ENCODE results near the gene CCND1. TPM values are rescaled to one million over a fixed set of nuclear protein-coding genes. Genes with fewer than 3 reads are reported as not detected.

Gene CCND1
- total RNA-seq, 3 donors from 2014 or later (not counting 1 experiment from before 2014, with no cell fraction given): 1.4 to 2.3 (median 2.3) TPM

- Mint-ChIP-seq H3K36me3 (no peaks in the 10 kb centered on the region), H3K9me3 (no peaks in the 10 kb centered on the region), H3K4me3 (peak overlapping the region; percentile 80), H3K4me1 (peaks cover 9 to 21% of the 10 kb centered on the region in 2 donors), H3K27me3 (ENCODE audit: low read depth in 2 of 2) (peaks cover 19 to 26% of the 10 kb centered on the region in 2 donors), H3K27ac (peak overlapping the region in 1 of 2 donors; percentile 42)
- Histone ChIP-seq H3K4me3 (ENCODE audit: low read length) (peak overlapping the region; percentile 71), H3K4me1 (ENCODE audit: control insufficient read depth, insufficient read depth, low read length) (peaks cover 40% of the 10 kb centered on the region), H3K27me3 (ENCODE audit: control insufficient read depth, insufficient read depth, low read length) (peaks cover 31% of the 10 kb centered on the region), H3K9me3 (ENCODE audit: control insufficient read depth, insufficient read depth, low read length) (no peaks in the 10 kb centered on the region), H3K36me3 (ENCODE audit: control insufficient read depth, insufficient read depth, low read length) (no peaks in the 10 kb centered on the region), H3K27ac (ENCODE audit: low read length) (no peak overlapping the region)
- DNase-seq: peak; percentile 82 to 89
- peak; percentile 96 for TF ChIP-seq CTCF (IDR thresholded peaks at IDR 0.05)
- under 1% methylated on average over 81 of the region's 81 CpGs for WGBS (ENCODE audit: insufficient coverage)
- intact Hi-C loops (cut with micrococcal nuclease): loop anchor here (1.0 to 2.0 kb wide), 3 partner anchors 32 to 351 kb away; partner anchors contain the start of gene LTO1
- ATAC-seq: peak; percentile 79 to 88 (median 87)
These were observed 2.1 kb downstream of the CCND1 start for GRCh38 chr11:69642913-69643632.

GRCh38 chr11:69643646-69644045 lies 2.7 kb downstream of the CCND1 start:
- no peak overlapping the region for H3K27ac ChIP-seq (ENCODE audit: low read length)
- intact Hi-C loops (cut with micrococcal nuclease): loop anchor here (1.0 to 2.0 kb wide), 3 partner anchors 31 to 351 kb away; partner anchors contain the start of gene LTO1
- peak; percentile 28 for TF ChIP-seq CTCF (IDR thresholded peaks at IDR 0.05)
- H3K27ac Mint-ChIP-seq: peak overlapping the region in 1 of 2 donors; percentile 42
- no peak for DNase-seq
- H3K4me3 Mint-ChIP-seq: peak overlapping the region; percentile 80
- H3K4me3 ChIP-seq (ENCODE audit: low read length): no peak overlapping the region
- peaks cover 9 to 16% of the 10 kb centered on the region in 2 donors for H3K4me1 Mint-ChIP-seq
- H3K27me3 Mint-ChIP-seq (ENCODE audit: low read depth in 2 of 2): peaks cover 13 to 21% of the 10 kb centered on the region in 2 donors
- H3K36me3 ChIP-seq (ENCODE audit: control insufficient read depth, insufficient read depth, low read length): no peaks in the 10 kb centered on the region
- 81% methylated on average over 27 of the region's 27 CpGs for WGBS (ENCODE audit: insufficient coverage)
- ATAC-seq: no peak
- no peaks in the 10 kb centered on the region for H3K9me3 ChIP-seq (ENCODE audit: control insufficient read depth, insufficient read depth, low read length)
- peaks cover 38% of the 10 kb centered on the region for H3K4me1 ChIP-seq (ENCODE audit: control insufficient read depth, insufficient read depth, low read length)
- H3K36me3 Mint-ChIP-seq: no peaks in the 10 kb centered on the region
- no peaks in the 10 kb centered on the region for H3K9me3 Mint-ChIP-seq
- peaks cover 26% of the 10 kb centered on the region for H3K27me3 ChIP-seq (ENCODE audit: control insufficient read depth, insufficient read depth, low read length)

GRCh38 chr11:69644071-69644961 lies 3.4 kb downstream of the CCND1 start:
- no peaks in the 10 kb centered on the region for H3K9me3 Mint-ChIP-seq
- Histone ChIP-seq H3K27ac (ENCODE audit: low read length) (no peak overlapping the region), H3K36me3 (ENCODE audit: control insufficient read depth, insufficient read depth, low read length) (no peaks in the 10 kb centered on the region), H3K4me1 (ENCODE audit: control insufficient read depth, insufficient read depth, low read length) (peaks cover 31% of the 10 kb centered on the region), H3K9me3 (ENCODE audit: control insufficient read depth, insufficient read depth, low read length) (no peaks in the 10 kb centered on the region), H3K4me3 (ENCODE audit: low read length) (no peak overlapping the region), H3K27me3 (ENCODE audit: control insufficient read depth, insufficient read depth, low read length) (peaks cover 21% of the 10 kb centered on the region)
- WGBS (ENCODE audit: insufficient coverage): 72% methylated on average over 24 of the region's 24 CpGs
- no peak overlapping the region for H3K27ac Mint-ChIP-seq
- H3K36me3 Mint-ChIP-seq: no peaks in the 10 kb centered on the region
- intact Hi-C loops (cut with micrococcal nuclease): no loop called here
- peak overlapping the region; percentile 80 for H3K4me3 Mint-ChIP-seq
- no peak for TF ChIP-seq CTCF (IDR thresholded peaks at IDR 0.05)
- DNase-seq (no peak), ATAC-seq (no peak)
- peaks cover 11 to 21% of the 10 kb centered on the region in 2 donors for H3K27me3 Mint-ChIP-seq (ENCODE audit: low read depth in 2 of 2)
- peaks cover 9 to 16% of the 10 kb centered on the region in 2 donors for H3K4me1 Mint-ChIP-seq
